Heart right ventricle (tissue), 16 donors: ENCODE data around the gene CCDC182. TPM values are rescaled to one million over a fixed set of nuclear protein-coding genes. Genes with fewer than 3 reads are reported as not detected.

Source experiments
- ATAC-seq, 8 donors: fragments of 200-7000 bp; cut with Tn5 transposase; one replicate each; pipeline ENCODE4 v1.9.1; 2020; ENCODE audit warnings: mild to moderate bottlenecking in 8 of 8, moderate library complexity in 8 of 8, moderate number of reproducible peaks in 1 of 8
- DNase-seq, 2 donors: peaks; one replicate each; pipeline ENCODE4 v3.0.0-alpha.2; 2020
- H3K27ac ChIP-seq, 10 donors: fragments of 200-600 bp; sonication (generic) in 2 of 10; one replicate each; pipeline versions ENCODE4 v1.5.0 to v1.8.0; 2020 to 2022; ENCODE audit warnings: mild to moderate bottlenecking in 3 of 10
- H3K27me3 ChIP-seq, 7 donors: fragments of 200-600 bp; one replicate each; pipeline ENCODE4 v1.8.0; 2021 to 2022; ENCODE audit warnings: mild to moderate bottlenecking in 2 of 7
- H3K36me3 ChIP-seq, 9 donors: fragments of 200-600 bp; sonication (generic) in 1 of 9; one replicate each; pipeline versions ENCODE4 v1.5.0 to v1.8.0; 2020 to 2022; ENCODE audit warnings: mild to moderate bottlenecking in 2 of 9
- H3K4me1 ChIP-seq, 9 donors: fragments of 200-600 bp; sonication (generic) in 1 of 9; one replicate each; pipeline versions ENCODE4 v1.5.0 to v1.8.0; 2020 to 2022; ENCODE audit warnings: mild to moderate bottlenecking in 4 of 9
- H3K4me3 ChIP-seq, 10 donors: fragments of 200-600 bp; sonication (generic) in 2 of 10; one replicate each; pipeline versions ENCODE4 v1.5.0 to v1.8.0; 2020 to 2022; ENCODE audit warnings: mild to moderate bottlenecking in 7 of 10, moderate library complexity in 2 of 10
- H3K9me3 ChIP-seq, 11 donors: fragments of 200-600 bp in 10 of 11; sonication (generic) in 2 of 11; one replicate each; pipeline versions ENCODE4 v1.5.0 to v1.8.0; 2013 to 2022; ENCODE audit warnings: mild to moderate bottlenecking in 2 of 11, control low read depth in 1 of 11, moderate library complexity in 1 of 11
- WGBS, 2 donors: extraction: QIAGEN DNeasy Blood & Tissue Kit; methylation state at CpG; one replicate each; pipeline ENCODE4 v1.1.7; 2013; ENCODE audit warnings: inconsistent platforms in 1 of 2; 5-methylcytosine and 5-hydroxymethylcytosine counted together
- intact Hi-C, 10 donors: fragments of 100-400 bp; cut with DNase I; formaldehyde crosslinking; loops; one replicate each; pipeline versions ENCODE4 v1.11.1 to v1.14.2; 2022
- polyA plus RNA-seq, 2 donors: library from polyadenylated mRNA; stranded (reverse); fragments of 200-250 nt; gene quantifications; one replicate each; pipeline ENCODE4 v1.2.3, GENCODE V29; 2013
- total RNA-seq, 10 donors: library from RNA; stranded (reverse); fragmentation: NEBNext Ultra II Directional in 3 of 10; extraction: Animal tissue kit (Norgen Biotek cat#: 25700) in 3 of 10; gene quantifications; one replicate each; pipeline versions ENCODE4 v1.2.1 to v1.2.4, GENCODE V29; 2021 to 2023
- TF ChIP-seq, protein P1 (sequence below), 9 donors: fragments of 200-600 bp; sonication (generic) in 2 of 9; IDR thresholded peaks; one replicate each; pipeline versions ENCODE4 v1.5.0 to v1.8.0; 2021 to 2022; ENCODE audit warnings: antibody characterized with exemption in 9 of 9, mild to moderate bottlenecking in 5 of 9, moderate library complexity in 1 of 9
- donor health status: Arrhythmogenic right ventricular cardiomyopathy.
- donor health status: ischemic (EF 13 %, LVEDD 7.1; RV severe dilation, severe dysfunction).
- donor health status: healthy with polysubstance abuse.
- donor health status: DM: no; HTN: yes; CAD: no.
- donor health status: DM: no; HTN: no; CAD: no.
- donor health status: ischemic (EF 25% LVEDD 6.9; RV normal size, moderate dysfunction).
- donor health status: ischemic (EF 25% LVEDD 5.7; RV mildly dilated, moderate dysfunction).
- donor health status: healthy.
- donor health status: DM: yes; HTN: yes; CAD: no.
- donor health status: Ischemic cardiomyopathy.
- donor health status: ischemic (EF 35%, LVEDD 5.7; RV mildly dilated, moderate dysfunction).
- donor health status: nonischemic (EF 11% LVEDD 7.7; RV severe dilation, severe dysfunction).
- donor health status: DM: yes; HTN: yes; CAD: no.
- donor health status: PGD.
- donor health status: ischemic (EF 29% LVEDD 5.4; RV normal size, mild dysfunction).
- donor health status: nonischemic (EF 23%, LVEDD 6.1; RV moderate dilation, normal function).

The CCDC182 gene
- total and polyA plus RNA-seq, 12 donors = not detected

DNA sequence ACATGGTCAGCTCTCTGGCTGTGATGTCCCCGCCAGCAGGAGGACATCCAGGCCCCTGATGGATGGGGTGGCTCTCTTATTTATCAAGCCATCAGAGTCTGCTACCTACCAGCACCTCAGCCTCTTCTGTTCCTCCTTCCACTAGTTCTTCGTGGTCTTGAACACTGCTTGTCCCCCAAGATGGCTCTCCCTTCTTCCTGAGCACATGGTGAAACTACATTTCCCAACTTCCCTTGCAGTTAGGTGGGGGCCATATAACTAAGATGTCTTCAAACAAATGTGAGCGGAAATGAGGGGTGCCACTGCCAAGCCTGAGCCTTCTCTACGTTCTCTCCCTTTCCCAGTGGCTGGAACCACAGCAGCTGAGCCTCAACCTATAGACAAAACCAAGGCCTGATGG, 29.8 kb upstream of the CCDC182 start:
- TF ChIP-seq, protein P1, sequence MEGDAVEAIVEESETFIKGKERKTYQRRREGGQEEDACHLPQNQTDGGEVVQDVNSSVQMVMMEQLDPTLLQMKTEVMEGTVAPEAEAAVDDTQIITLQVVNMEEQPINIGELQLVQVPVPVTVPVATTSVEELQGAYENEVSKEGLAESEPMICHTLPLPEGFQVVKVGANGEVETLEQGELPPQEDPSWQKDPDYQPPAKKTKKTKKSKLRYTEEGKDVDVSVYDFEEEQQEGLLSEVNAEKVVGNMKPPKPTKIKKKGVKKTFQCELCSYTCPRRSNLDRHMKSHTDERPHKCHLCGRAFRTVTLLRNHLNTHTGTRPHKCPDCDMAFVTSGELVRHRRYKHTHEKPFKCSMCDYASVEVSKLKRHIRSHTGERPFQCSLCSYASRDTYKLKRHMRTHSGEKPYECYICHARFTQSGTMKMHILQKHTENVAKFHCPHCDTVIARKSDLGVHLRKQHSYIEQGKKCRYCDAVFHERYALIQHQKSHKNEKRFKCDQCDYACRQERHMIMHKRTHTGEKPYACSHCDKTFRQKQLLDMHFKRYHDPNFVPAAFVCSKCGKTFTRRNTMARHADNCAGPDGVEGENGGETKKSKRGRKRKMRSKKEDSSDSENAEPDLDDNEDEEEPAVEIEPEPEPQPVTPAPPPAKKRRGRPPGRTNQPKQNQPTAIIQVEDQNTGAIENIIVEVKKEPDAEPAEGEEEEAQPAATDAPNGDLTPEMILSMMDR (IDR thresholded peaks at IDR 0.05) = no peak
- DNase-seq (no peak), ATAC-seq (no peak)
- no peaks in the 10 kb centered on the region for H3K36me3 ChIP-seq
- H3K4me1 ChIP-seq = peaks cover 0 to 14% (median 0%) of the 10 kb centered on the region in 9 donors
- intact Hi-C loops = no loop called here
- H3K4me3 ChIP-seq = no peak overlapping the region
- no peaks in the 10 kb centered on the region for H3K27me3 ChIP-seq
- H3K9me3 ChIP-seq = no peaks in the 10 kb centered on the region
- WGBS, 2 donors = 95 to 97% methylated on average over 4 of the region's 4 CpGs
- no peak overlapping the region for H3K27ac ChIP-seq

- H3K9me3 ChIP-seq = no peaks in the 10 kb centered on the region
- TF ChIP-seq, protein P1 (IDR thresholded peaks at IDR 0.05) = no peak
- no peaks in the 10 kb centered on the region for H3K27me3 ChIP-seq
- no peaks in the 10 kb centered on the region for H3K36me3 ChIP-seq
- no peak for ATAC-seq
- H3K27ac ChIP-seq = no peak overlapping the region
- 49 to 59% methylated on average over 4 of the region's 4 CpGs for WGBS, 2 donors
- peaks cover 0 to 14% (median 0%) of the 10 kb centered on the region in 9 donors for H3K4me1 ChIP-seq
- no peak overlapping the region for H3K4me3 ChIP-seq
- no peak for DNase-seq
- intact Hi-C loops = no loop called here
Observed at GRCh38 chr17:57773557-57773956, 28.5 kb upstream of the CCDC182 start.

- intact Hi-C loops = no loop called here
- TF ChIP-seq, protein P1 (IDR thresholded peaks at IDR 0.05) = no peak
- ATAC-seq = no peak
- Histone ChIP-seq H3K27me3 (peaks cover 0 to 5% (median 0%) of the 10 kb centered on the region in 7 donors), H3K36me3 (no peaks in the 10 kb centered on the region), H3K27ac (no peak overlapping the region), H3K4me1 (peaks cover 0 to 14% (median 0%) of the 10 kb centered on the region in 9 donors), H3K4me3 (no peak overlapping the region), H3K9me3 (no peaks in the 10 kb centered on the region)
- WGBS, 2 donors = 85 to 86% methylated on average over 7 of the region's 7 CpGs
- DNase-seq = no peak
Observed at GRCh38 chr17:57772774-57773173, 27.7 kb upstream of the CCDC182 start.

- Histone ChIP-seq H3K4me3 (no peak overlapping the region), H3K27me3 (peaks cover 0 to 6% (median 0%) of the 10 kb centered on the region in 7 donors), H3K9me3 (no peaks in the 10 kb centered on the region), H3K36me3 (no peaks in the 10 kb centered on the region), H3K27ac (no peak overlapping the region), H3K4me1 (no peaks in the 10 kb centered on the region)
- TF ChIP-seq, protein P1 (IDR thresholded peaks at IDR 0.05) = no peak
- ATAC-seq (no peak), DNase-seq (no peak)
- intact Hi-C loops = no loop called here
- 75 to 79% methylated on average over 6 of the region's 6 CpGs for WGBS, 2 donors
Observed at GRCh38 chr17:57767561-57767960, 22.5 kb upstream of the CCDC182 start.
